ENCODE measurements around the gene MYB.

Gene MYB

GRCh38 chr6:135251498-135252441, 70.7 kb downstream of the MYB start:
- peak; percentile 27 for DNase-seq (ENCODE audit: low spot score)

GRCh38 chr6:135254471-135254870, 73.4 kb downstream of the MYB start:
- DNase-seq (ENCODE audit: low spot score) = no peak

GRCh38 chr6:135256866-135257265, 75.8 kb downstream of the MYB start:
- no peak for DNase-seq (ENCODE audit: low spot score)

GRCh38 chr6:135257631-135258405, 76.7 kb downstream of the MYB start:
- no peak for DNase-seq (ENCODE audit: low spot score)

GRCh38 chr6:135258970-135259369, 77.9 kb downstream of the MYB start:
- DNase-seq (ENCODE audit: low spot score) = no peak

DNA sequence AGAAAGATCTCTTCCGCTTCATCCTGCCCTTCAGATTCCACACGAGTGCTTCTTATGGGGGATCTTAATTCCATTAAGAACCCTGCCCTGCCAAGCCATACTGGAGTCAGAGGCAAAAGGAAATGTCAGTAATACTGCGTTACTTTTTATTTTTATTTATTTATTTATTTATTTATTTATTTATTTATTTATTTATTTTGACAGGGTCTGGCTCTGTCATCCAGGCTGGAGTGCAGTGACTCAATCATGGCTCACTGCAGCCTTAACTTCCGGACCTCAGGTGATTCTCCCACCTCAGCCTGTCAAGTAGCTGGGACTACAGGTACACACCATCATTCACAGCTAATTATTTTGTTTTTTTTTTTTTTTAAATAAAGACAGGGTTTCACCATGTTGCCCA, 79.5 kb downstream of the MYB start:
- no peak for DNase-seq (ENCODE audit: low spot score)

GRCh38 chr6:135261872-135262725, 81.0 kb downstream of the MYB start:
- no peak for DNase-seq (ENCODE audit: low spot score)

- no peak for DNase-seq (ENCODE audit: low spot score)
These were observed 84.2 kb downstream of the MYB start for GRCh38 chr6:135265278-135265677.

GRCh38 chr6:135266675-135267074, 85.6 kb downstream of the MYB start:
- DNase-seq (ENCODE audit: low spot score) = no peak

- DNase-seq (ENCODE audit: low spot score) = no peak
These were observed 86.0 kb downstream of the MYB start for GRCh38 chr6:135267085-135267484.

GRCh38 chr6:135268263-135268662, 87.2 kb downstream of the MYB start:
- no peak for DNase-seq (ENCODE audit: low spot score)

DNA sequence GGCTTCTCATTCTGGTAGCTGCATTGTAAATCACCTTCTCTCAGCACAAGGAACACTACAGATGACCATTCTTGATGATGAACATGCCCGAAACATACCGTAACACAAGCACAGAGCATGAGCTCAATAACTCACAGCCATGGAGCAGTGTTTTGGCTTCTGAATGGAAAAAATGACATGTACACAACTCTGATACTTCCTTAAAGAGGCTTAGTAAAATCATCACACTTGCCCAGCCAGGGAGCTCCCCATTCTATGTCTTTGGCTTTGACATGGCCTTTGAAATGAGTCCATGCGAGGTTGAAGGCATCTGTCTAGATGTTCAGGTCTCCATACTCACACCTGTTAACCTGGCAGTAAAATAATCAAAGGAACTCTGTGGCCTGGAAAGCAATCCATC, 87.6 kb downstream of the MYB start:
- DNase-seq (ENCODE audit: low spot score) = no peak
